ENCODE measurements around the gene MCHR1.
A peak's percentile ranks its signal among the peaks of the same experiment; 100 is the strongest.

The MCHR1 gene, protein sequence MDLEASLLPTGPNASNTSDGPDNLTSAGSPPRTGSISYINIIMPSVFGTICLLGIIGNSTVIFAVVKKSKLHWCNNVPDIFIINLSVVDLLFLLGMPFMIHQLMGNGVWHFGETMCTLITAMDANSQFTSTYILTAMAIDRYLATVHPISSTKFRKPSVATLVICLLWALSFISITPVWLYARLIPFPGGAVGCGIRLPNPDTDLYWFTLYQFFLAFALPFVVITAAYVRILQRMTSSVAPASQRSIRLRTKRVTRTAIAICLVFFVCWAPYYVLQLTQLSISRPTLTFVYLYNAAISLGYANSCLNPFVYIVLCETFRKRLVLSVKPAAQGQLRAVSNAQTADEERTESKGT

DNA sequence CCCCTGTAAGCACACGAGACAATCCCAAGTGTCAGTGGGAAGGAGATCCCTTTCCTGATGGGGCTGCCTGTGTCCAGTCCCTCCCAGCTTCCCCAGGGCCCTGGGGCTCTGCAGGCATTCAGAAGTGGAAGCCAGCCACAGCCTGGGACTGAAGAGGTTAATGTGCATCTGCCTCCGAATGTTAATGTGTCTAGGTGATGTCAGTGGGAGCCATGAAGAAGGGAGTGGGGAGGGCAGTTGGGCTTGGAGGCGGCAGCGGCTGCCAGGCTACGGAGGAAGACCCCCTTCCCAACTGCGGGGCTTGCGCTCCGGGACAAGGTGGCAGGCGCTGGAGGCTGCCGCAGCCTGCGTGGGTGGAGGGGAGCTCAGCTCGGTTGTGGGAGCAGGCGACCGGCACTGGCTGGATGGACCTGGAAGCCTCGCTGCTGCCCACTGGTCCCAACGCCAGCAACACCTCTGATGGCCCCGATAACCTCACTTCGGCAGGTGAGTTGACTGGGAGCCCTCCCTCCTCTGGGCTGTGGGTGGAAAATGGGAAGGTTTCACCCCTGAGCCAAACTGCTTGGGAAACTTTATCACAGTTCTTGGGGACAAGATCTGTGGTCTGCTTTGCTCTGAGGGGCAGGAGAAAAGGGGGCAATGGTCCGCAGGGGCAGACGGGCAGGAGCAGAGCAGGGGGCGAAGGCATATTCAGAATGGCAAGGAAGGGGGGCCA lies at the start of gene MCHR1:
Gene MCHR1 (plus strand): TSS at position 236 of the 715 bp plus-strand sequence. CDS start 169 bp downstream, at position 405.
- DNase-seq (ENCODE audit: low read depth, low spot score): no peak

DNA sequence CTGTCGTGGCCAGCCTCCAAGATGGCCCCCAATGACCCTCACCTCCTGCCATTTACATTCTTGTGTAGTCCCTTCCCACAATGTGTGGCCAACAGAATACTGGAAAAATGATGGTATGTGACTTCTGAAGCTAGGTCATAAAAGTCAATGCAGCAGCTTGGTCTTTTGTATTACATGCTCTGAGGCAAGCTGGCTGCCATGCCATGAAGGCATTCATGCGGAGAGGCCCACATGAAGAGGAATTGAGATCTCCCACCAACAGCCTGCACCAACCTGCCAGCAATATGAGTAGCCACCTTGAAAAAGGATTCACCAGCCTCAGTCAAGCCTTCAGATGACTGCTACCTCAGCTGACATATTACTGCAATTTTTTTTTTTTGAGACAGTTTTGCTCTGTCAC lies 47.4 kb upstream of the MCHR1 start:
- no peak for DNase-seq (ENCODE audit: low read depth, low spot score)

DNA sequence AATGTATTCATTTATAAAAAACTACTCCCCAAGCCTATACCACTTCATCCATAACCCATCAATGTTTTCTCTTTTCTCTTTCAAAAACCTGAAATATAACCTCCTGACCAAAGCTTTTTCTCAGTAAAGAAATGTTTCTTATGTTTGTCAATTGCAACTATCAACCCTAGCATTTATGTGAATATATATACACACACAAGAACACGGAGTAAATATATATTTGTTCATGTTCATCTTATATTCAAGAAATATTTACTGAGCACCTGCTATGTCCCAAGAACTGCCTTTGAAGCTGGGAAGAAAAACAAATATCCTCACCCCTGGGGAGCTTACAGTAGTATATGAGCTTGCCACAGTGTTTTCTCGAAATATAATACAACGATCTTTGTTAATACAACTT lies 46.2 kb upstream of the MCHR1 start:
- DNase-seq (ENCODE audit: low read depth, low spot score): no peak

DNA sequence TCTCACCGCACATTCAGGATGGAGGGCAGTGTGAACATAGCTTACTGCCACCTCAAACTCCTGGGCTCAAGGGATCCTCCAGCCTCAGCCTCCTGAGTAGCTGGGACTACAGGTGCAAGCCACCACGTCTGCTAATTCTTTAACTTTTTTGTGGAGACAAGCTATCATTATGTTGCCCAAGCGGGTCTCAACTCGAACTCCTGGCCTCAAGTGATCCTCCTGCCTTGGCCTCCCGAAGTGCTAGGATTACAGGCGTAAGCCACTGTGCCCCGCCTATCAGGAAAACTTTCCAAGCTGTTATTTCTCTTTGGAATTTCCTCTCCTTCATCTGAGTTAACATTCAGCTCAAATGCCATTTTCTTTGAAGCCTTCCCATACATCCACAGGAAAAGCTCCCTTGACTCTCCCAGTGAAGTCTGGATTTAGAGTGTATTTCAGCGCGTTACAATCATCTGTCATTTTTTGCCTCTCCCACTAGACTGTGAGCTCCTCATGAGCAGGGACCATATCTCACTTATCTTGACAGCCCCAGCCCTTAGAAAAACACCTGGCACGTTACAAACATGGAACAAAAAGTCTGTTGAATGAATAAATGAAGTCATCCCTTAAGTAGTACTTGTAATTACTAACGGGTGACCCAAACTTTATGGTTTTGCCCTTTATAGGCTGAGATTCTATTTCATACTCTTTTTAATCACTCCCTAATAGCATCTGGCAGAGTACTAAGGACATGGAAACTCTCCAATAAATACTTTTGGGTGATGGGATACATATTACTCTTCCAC lies 45.0 kb upstream of the MCHR1 start:
- DNase-seq (ENCODE audit: low read depth, low spot score): no peak

DNA sequence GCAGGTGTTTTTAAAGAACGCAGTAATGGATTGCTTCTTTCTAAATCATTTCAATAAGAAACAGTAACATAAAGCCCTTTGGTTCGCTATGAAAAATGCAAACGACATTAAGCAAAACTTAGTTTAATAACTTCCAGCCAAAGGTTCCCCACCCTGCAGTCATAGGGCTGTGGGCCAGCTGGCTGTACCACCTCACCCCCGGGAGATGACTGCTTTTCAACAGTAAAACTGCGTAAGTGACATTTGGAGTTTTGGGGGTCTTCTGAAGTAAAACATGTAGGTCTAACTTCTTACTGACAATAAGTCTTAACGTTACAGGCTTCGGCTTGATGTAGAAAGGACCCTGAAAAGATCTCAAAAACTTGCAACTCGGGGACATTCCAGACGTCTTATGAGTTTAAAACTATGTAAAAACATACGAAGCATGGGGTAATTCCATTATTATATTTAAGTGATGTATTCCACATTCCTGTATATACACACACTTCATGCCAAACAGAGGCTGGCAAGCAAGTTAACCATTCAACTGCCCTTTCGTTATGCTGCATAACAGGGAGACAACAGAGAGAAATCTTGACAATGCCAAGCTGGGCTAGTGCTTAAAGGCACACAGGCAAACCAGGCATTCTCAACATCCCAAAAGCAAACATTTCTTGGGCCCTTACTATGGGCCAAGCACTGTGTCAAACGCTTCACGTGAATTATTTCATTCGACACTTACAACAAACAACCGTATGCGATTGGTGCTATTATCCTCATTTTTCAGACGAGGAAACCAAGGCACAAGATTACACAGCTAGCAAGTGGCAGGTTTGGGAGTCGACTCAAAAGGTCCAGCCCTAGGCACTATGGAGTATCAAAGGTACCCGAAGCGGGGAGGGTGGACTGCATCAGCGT lies 44.0 kb upstream of the MCHR1 start:
- DNase-seq (ENCODE audit: low read depth, low spot score): no peak

DNA sequence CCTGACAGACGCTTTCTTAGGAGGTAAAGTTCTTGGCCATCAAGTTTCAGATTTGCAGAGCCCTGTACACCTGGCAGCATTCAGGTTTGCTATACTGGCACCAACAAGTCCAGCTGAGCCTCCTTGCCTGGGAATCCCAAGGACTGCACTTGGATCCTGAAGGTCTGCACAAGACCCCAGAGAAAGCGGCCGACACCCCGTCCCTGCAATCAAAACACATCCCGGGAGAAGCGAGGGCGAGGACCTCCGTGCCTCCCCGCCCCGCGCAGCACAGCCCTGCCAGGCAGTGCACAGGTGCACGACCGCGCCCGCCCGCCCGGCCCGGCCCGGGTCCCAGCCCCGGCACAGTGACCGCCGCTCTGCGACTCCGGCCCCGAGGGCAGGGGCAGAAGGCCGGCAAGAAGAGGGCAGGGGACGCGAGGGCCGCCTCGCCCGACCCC lies 43.3 kb upstream of the MCHR1 start:
- no peak for DNase-seq (ENCODE audit: low read depth, low spot score)

DNA sequence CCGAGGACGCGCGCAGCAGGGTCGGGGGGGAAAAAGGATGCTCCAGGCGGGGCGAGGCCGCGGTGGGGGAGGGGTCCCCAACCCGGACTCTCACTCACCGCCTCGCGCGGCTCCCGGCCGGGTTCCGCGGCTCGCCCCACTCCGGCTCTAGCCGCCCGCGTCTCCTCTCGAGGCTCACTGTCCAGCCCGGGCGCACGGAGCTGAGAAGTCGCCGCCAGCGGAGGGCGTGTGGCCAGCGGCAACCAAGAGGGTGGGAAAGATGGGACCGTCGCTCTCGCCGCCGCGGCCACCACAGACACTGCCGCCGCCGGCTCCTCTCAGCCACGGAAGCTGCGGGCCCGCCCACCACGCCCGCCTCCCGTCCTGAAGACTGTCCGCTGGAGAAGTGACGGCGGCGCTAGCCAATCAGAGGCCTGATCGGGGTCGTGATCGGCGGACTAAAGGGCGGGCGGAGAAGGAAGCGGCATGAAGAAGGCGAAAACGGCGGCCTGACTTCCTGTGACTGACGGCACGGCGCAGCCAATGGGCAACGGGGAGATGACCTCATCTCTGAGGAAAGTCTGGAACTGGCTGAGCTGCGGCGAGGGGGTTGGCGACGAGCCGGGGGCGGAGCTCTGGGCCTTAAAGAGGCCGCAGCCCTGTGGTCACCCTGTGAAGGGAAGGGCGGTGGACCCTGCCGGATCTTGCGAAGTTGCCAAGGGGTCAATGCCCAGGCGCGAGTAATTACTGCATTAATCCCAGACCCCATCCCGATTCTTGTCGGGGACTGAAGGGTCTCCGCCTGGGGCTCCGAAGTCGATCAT lies 42.7 kb upstream of the MCHR1 start, which contains the start of gene MRTFA:
Gene MRTFA (minus strand): TSS at position 340 of the 803 bp plus-strand sequence.
- DNase-seq (ENCODE audit: low read depth, low spot score): peak; percentile 100

DNA sequence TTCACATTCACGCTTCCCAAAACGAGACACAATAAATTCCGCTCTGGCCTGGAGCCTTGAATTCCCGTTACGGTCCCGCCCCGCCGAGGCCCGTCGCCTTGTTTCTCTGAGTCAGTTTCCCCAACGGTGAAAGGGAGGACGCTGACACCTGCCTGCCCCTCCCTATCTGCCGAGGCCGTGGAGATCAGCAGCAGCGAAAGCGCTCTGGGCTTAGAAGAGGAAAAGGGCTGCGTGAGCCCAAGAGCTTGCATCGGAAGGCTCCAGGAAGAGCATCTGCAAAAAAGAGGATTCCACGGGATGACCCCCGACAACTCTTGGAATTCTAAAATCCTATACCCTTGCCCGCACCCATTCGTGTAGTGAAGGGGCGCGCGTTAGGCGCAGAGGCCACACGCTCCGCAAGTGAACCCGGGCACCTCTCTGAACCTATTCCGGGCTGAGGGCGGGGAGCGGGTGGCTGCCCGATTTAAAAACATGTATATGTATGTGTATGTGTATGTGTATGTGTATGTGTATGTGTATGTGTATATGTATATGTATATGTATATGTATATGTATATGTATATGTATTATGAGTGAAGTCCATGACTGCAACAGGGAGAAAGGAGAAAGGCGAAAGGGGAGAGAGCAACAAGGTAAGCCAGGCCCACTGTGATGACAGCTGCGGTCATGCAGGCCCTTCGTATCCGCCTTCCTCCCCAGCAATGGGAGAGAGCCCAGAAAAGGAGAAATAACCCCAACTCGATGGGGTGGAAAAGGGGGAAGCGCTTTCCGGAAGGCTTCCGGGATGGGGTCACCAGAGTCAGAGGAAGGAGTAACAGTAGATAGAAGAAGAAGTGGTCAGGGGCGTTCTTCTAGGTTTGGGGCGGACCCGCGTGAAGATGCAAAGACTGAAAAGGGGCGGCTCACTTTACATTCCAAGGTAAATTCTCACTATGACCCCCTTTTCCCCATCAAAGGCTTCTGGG lies 41.8 kb upstream of the MCHR1 start:
- DNase-seq (ENCODE audit: low read depth, low spot score): no peak

DNA sequence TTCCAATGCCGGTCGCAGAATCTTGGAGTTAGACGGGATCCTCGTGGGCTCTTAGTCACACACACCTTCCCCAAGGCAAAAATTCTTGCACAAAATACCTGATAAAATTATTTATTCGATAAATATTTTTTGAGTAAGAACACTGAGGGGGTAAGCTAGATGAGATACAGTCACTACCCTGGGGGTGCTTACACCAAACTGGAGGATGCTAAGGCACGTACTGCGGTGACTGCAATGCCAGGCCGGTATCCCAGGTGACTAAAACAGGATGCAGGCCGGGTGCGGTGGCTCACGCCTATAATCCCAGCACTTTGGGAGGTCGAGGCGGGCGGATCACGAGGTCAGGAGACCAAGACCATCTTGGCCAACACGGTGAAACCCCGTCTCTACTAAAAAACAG lies 41.0 kb upstream of the MCHR1 start:
- DNase-seq (ENCODE audit: low read depth, low spot score): no peak

DNA sequence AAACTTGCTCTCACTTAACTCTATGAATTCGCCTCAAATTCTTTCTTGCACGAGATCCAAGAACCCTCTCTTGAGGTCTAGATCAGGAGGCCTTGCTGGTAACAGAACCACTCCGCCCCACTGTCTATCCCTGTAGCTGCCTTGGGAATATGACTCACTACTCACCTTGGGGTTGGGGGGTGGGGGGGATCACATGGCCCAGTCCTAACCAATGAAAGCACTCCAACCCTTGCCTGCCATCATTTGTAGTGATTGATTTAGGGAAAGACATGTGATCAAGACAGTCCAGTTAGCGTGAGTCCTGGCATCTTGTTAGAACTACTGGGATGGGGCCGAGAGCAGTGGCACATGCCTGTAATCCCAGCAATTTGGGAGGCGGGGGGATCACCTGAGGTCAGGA lies 38.0 kb upstream of the MCHR1 start:
- no peak for DNase-seq (ENCODE audit: low read depth, low spot score)

DNA sequence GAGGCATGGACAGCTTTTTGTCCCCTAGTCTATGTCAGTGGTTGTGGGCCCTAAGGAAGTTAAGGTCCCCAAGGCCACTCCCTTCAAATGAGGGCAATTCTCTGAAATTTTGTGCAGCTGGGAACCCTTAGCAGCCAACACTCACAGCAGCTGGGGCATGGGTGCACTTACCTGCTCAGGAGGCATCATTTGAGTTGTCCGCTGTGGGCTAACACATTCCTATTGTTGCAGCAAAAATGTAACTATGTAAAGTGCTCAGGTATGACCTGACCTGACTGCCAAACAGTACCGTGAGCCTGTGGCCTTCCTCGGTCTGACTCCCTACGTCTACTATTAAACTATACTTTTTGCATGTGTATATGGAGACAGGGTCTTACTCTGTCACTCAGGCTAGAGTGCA lies 37.0 kb upstream of the MCHR1 start:
- no peak for DNase-seq (ENCODE audit: low read depth, low spot score)

DNA sequence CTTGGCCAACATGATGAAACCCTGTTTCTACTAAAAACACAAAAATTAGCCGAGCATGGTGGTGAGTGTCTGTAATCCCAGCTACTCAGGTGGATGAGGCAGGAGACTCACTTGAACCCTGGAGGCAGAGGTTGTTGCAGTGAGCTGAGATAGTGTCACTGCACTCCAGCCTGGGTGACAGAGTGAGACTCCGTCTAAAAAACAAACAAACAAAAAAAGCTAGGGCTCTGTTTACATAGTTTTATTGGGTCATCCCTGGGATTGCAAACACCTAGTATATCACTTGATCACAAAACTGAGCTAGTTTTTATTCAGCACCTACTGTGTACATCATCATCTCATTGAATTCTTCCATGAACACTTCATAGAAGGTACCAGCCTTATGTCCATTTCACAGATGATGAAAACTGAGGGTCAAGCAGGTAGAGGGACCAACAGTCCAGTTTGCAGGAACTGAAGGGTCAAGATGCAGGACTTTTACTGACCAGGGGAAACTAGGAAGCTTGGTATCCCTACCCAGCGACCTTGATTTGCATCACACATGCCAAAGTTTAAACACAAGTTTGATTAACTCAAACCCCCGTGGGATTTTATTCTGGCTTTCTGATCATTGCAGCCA lies 33.6 kb upstream of the MCHR1 start:
- DNase-seq (ENCODE audit: low read depth, low spot score): no peak

DNA sequence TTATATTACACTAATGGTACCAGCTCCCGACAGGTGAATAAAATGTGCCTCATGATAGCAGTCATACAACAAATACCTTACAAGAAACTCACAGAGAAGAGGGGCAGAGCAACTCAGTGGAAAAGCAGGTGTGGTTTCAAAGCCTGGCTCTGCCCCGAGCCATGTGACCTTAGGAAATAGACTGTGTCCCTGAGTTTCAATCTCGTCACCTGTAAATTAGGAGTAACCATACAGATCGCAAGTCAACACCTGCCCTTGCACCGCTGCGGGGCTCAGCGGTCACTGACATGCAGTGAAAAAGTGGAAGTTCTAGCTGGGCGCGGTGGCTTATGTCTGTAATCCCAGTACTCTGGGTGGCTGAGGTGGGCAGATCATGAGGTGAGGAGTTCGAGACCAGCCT lies 30.9 kb upstream of the MCHR1 start:
- DNase-seq (ENCODE audit: low read depth, low spot score): no peak

DNA sequence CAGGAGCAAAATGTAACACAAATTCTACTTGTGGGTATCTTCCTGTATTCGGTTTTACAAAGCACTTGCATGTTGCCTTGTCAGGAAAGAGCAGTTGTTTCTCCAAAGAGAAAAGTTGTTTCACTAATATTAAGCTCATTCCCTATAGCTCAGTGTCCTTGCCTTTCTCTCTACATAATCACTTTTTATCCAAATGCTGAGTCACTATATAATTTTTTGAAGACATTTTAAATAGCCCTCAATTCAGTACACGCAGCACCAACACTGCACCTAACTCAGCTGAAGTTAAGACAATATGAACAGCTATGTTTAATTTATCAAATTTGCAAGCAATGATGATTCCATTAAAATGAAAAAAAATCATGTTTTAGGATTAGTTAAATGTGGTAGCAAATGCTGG lies 28.2 kb upstream of the MCHR1 start:
- DNase-seq (ENCODE audit: low read depth, low spot score): no peak

DNA sequence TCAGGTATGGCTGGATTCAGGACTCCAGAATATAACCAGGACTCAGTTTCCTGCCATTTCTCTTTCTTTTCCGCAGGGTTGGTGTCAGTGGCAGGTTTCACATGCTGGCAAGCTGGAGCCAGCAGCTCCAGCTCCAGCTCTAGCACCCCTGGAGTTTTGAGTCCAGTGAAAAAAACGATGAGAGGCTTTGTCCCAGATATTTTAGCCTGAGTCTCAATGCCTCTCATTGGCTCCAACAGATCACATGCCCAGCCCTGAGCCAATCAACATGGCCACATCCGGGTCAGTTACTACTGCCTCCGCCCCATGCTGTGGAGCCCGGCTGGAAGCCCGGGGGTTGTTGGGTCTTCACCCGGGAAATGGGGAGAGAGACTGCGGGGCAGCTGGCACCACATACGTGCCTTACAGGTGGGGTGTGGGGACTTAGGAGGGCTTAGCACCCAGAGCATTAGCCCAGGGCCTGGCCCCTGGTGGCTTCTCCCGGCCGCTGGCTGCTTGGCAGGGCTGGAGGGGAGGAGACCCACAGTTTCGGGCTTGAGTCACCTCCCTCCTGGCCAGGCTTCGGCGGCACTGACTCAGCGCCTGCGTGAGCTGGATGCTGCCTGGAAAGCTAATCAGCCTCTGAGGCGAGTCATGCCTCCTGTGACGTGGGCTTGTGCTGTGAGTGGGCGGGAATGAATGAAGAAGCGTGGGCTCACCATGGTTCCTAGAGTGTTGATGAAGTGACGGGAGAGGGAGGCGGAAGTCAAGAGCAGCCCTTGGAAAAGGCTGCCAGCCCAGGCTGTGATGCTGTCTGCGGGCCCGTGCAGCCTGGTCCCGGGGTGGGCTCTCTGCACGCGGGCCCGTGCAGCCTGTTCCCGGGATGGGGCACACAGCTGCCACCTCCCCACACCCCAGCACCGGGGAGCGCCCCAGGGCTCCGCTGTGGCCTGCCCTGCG lies 27.5 kb upstream of the MCHR1 start:
- peak; percentile 96 for DNase-seq (ENCODE audit: low read depth, low spot score)

DNA sequence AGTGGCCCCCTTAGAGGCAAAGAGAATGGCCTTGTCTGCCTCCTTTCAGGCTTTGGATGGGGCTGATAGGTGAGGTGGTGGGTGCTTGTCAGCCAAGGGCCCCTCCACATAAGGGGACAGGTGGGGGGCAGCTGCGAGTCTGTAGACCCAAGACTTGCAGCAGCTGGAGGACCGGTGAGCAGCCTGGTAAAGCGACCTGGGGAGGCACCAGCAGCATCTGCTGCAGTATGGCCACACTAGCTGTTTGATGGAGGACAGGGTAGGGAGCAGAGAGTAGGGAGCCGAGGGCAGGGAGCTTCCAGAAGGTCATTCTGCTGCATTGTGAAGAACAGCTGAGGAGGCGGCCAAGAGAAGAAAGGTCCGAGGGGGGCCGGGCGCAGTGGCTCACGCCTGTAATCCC lies 25.9 kb upstream of the MCHR1 start:
- no peak for DNase-seq (ENCODE audit: low read depth, low spot score)

DNA sequence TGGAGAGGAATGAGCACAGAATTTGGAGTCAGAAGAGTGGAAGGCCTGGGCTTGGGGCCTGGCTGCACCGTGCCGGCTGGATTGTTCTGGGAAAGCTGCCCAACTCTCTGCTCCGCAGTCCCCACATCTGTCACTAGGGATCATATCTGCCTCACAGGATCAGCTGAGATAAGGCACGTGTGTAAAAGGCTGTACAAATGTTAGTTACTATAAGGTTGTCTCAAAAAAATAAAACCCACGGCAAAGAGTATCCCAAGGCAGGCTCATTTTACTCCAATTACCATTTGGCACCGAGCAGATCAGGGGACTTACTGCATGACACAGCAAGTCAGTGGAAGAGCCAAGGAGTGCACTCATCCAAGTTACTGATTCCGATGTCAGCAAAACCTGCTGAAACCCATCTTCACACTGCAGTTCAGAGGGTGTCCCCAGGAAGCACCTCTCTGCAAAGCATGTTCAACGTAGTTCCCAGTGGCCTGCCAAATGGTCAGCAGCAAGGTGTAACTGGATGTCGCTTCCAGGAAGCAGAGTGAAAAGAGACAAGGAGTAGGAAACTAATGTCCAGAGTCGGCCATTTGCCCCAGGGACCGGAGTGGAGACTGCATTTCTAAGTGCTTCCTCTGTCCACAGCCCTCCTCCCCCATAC lies 24.6 kb upstream of the MCHR1 start:
- DNase-seq (ENCODE audit: low read depth, low spot score): no peak

Data from smooth muscle cell of the brain vasculature (primary cell).